Kidney epithelial cell (primary cell): Measurements from ENCODE around the gene ITPRID2. TPM values are rescaled to one million over a fixed set of nuclear protein-coding genes. Genes with fewer than 3 reads are reported as not detected.

ENCODE experiments used
- DNase-seq: peaks from one replicate; pipeline ENCODE4 v3.0.0-alpha.2; 2010; ENCODE audit warnings: low read depth
- H3K27me3 ChIP-seq: 2 replicates; pipeline ENCODE4 v1.6.0; 2011; ENCODE audit warnings: low read length; ENCODE audit not compliant: control insufficient read depth, insufficient read depth
- H3K36me3 ChIP-seq: 2 replicates; pipeline ENCODE4 v1.5.1; 2011; ENCODE audit warnings: low read length; ENCODE audit not compliant: control insufficient read depth, insufficient read depth
- H3K4me3 ChIP-seq: 2 replicates; pipeline ENCODE4 v1.5.1; 2011; ENCODE audit warnings: low read depth, mild to moderate bottlenecking, control low read depth, low read length
- CTCF ChIP-seq: IDR thresholded peaks from 2 replicates; pipeline ENCODE4 v1.5.1; 2011; ENCODE audit warnings: mild to moderate bottlenecking, moderate library complexity, low read length, control low read depth, inconsistent platforms; ENCODE audit not compliant: insufficient read depth, poor library complexity, severe bottlenecking
- total RNA-seq: library from RNA; depleted of rRNA; stranded (reverse); fragments of >200 nt; gene quantifications from 2 replicates; pipeline ENCODE4 v1.2.3, GENCODE V29; 2015

The ITPRID2 gene
- total RNA-seq, 1 donor from 2014 or later: 60.2 TPM

GRCh38 chr2:181884601-181885000 lies 6.9 kb upstream of the ITPRID2 start:
- H3K4me3 ChIP-seq: no peak overlapping the region
- DNase-seq: no peak
- no peak for TF ChIP-seq CTCF
- no peaks in the 10 kb centered on the region for H3K27me3 ChIP-seq
- H3K36me3 ChIP-seq: no peaks in the 10 kb centered on the region

- DNase-seq: no peak
- Histone ChIP-seq H3K4me3 (no peak overlapping the region), H3K27me3 (no peaks in the 10 kb centered on the region), H3K36me3 (no peaks in the 10 kb centered on the region)
- no peak for TF ChIP-seq CTCF
These were observed 6.4 kb upstream of the ITPRID2 start for GRCh38 chr2:181885096-181885495.

- H3K36me3 ChIP-seq: no peaks in the 10 kb centered on the region
- no peak for TF ChIP-seq CTCF
- no peak for DNase-seq
- H3K4me3 ChIP-seq: no peak overlapping the region
- H3K27me3 ChIP-seq: no peaks in the 10 kb centered on the region
These were observed 5.3 kb upstream of the ITPRID2 start for GRCh38 chr2:181886192-181886591.

- Histone ChIP-seq H3K36me3 (no peaks in the 10 kb centered on the region), H3K27me3 (no peaks in the 10 kb centered on the region), H3K4me3 (no peak overlapping the region)
- no peak for TF ChIP-seq CTCF
- DNase-seq: no peak
These were observed 4.5 kb upstream of the ITPRID2 start for GRCh38 chr2:181887045-181887444.

GRCh38 chr2:181889776-181890175 lies 1.8 kb upstream of the ITPRID2 start:
- TF ChIP-seq CTCF: no peak
- no peaks in the 10 kb centered on the region for H3K27me3 ChIP-seq
- no peak for DNase-seq
- no peak overlapping the region for H3K4me3 ChIP-seq
- no peaks in the 10 kb centered on the region for H3K36me3 ChIP-seq

- DNase-seq: no peak
- H3K4me3 ChIP-seq: no peak overlapping the region
- H3K36me3 ChIP-seq: no peaks in the 10 kb centered on the region
- no peaks in the 10 kb centered on the region for H3K27me3 ChIP-seq
- TF ChIP-seq CTCF: no peak
These were observed 1.3 kb upstream of the ITPRID2 start for GRCh38 chr2:181890271-181890670.
